GM23338 (cell line): ENCODE results near the gene APOA1. TPM values are rescaled to one million over a fixed set of nuclear protein-coding genes. Genes with fewer than 3 reads are reported as not detected.

Experiments used
- ATAC-seq: fragments of 200-7000 bp; cut with Tn5 transposase; 3 replicates; pipeline ENCODE4 v1.9.1; 2020
- DNase-seq: peaks from one replicate; pipeline ENCODE4 v3.0.0-alpha.2; 2015; ENCODE audit warnings: low spot score
- H2AFZ ChIP-seq: fragments of 200-600 bp; sonication (generic); 2 replicates; pipeline ENCODE4 v1.8.0; 2016; ENCODE audit warnings: antibody characterized with exemption, mild to moderate bottlenecking, moderate library complexity
- H3F3A ChIP-seq: fragments of 200-600 bp; sonication (generic); replicated peaks from 2 replicates; pipeline ENCODE4 v1.8.0; 2017; ENCODE audit warnings: antibody characterized with exemption, mixed run types, low read depth
- H3K27ac ChIP-seq: fragments of 200-600 bp; sonication (generic); 2 replicates; pipeline ENCODE4 v1.6.1; 2016; ENCODE audit warnings: low read depth
- H3K27me3 ChIP-seq: fragments of 200-600 bp; sonication (generic); 2 replicates; pipeline ENCODE4 v1.8.0; 2016; ENCODE audit warnings: mild to moderate bottlenecking, mixed run types, moderate library complexity; ENCODE audit not compliant: insufficient read depth
- H3K36me3 ChIP-seq: fragments of 200-600 bp; sonication (generic); 2 replicates; pipeline ENCODE4 v1.8.0; 2016; ENCODE audit warnings: mild to moderate bottlenecking; ENCODE audit not compliant: insufficient read depth
- H3K4me1 ChIP-seq: fragments of 200-600 bp; sonication (generic); 2 replicates; pipeline ENCODE4 v1.8.0; 2016; ENCODE audit warnings: mild to moderate bottlenecking, moderate library complexity; ENCODE audit not compliant: insufficient read depth
- H3K4me2 ChIP-seq: fragments of 200-600 bp; sonication (generic); 2 replicates; pipeline ENCODE4 v1.7.1; 2017; ENCODE audit warnings: mixed run types
- H3K4me3 ChIP-seq: fragments of 200-600 bp; sonication (generic); 2 replicates; pipeline ENCODE4 v1.6.1; 2016; ENCODE audit warnings: mixed run types
- H3K79me2 ChIP-seq: fragments of 200-600 bp; sonication (generic); replicated peaks from 2 replicates; pipeline ENCODE4 v1.8.0; 2017; ENCODE audit warnings: mild to moderate bottlenecking; ENCODE audit not compliant: insufficient read depth
- H3K9me2 ChIP-seq: fragments of 200-600 bp; sonication (generic); 2 replicates; pipeline ENCODE4 v1.8.0; 2017; ENCODE audit not compliant: insufficient read depth
- H4K20me1 ChIP-seq: fragments of 200-600 bp; sonication (generic); replicated peaks from 2 replicates; pipeline ENCODE4 v1.8.0; 2017; ENCODE audit warnings: mild to moderate bottlenecking; ENCODE audit not compliant: insufficient read depth
- H3K27ac Mint-ChIP-seq: 2 replicates; pipeline ENCODE4 v1.8.0; 2020; ENCODE audit warnings: inconsistent platforms, mild to moderate bottlenecking, moderate library complexity, mixed read lengths
- H3K27me3 Mint-ChIP-seq: 3 replicates; pipeline ENCODE4 v1.8.0; 2022; ENCODE audit warnings: low read depth, mild to moderate bottlenecking, moderate library complexity, mixed read lengths, inconsistent platforms; ENCODE audit not compliant: insufficient read depth, poor library complexity
- H3K36me3 Mint-ChIP-seq: 3 replicates; pipeline ENCODE4 v1.8.0; 2021; ENCODE audit warnings: low read depth, mild to moderate bottlenecking, inconsistent platforms, moderate library complexity, mixed read lengths
- H3K4me1 Mint-ChIP-seq: 3 replicates; pipeline ENCODE4 v1.8.0; 2020; ENCODE audit warnings: mild to moderate bottlenecking, inconsistent platforms, mixed read lengths
- H3K4me3 Mint-ChIP-seq: 3 replicates; pipeline ENCODE4 v1.8.0; 2021; ENCODE audit warnings: moderate library complexity, mild to moderate bottlenecking, inconsistent platforms, mixed read lengths
- H3K9me3 Mint-ChIP-seq: 3 replicates; pipeline ENCODE4 v1.8.0; 2020; ENCODE audit warnings: moderate library complexity, mild to moderate bottlenecking, inconsistent platforms, mixed read lengths
- CREB1 ChIP-seq: fragments of 250-450 bp; sonication (Bioruptor Pico); IDR thresholded peaks from 2 replicates; pipeline ENCODE4 v1.5.0; 2020; ENCODE audit warnings: low read depth, mild to moderate bottlenecking, moderate library complexity
- EZH2 ChIP-seq: fragments of 200-600 bp; sonication (generic); IDR thresholded peaks from one replicate; pipeline ENCODE4 v1.8.0; 2017; ENCODE audit warnings: antibody characterized with exemption, mild to moderate bottlenecking, low read depth; ENCODE audit not compliant: unreplicated experiment
- EZH2phosphoT487 ChIP-seq: fragments of 200-600 bp; sonication (generic); IDR thresholded peaks from one replicate; pipeline ENCODE4 v1.8.1; 2018; ENCODE audit warnings: antibody characterized with exemption; ENCODE audit not compliant: unreplicated experiment
- JUNB ChIP-seq: IDR thresholded peaks from one replicate; pipeline ENCODE4 v1.6.1; 2016; ENCODE audit warnings: antibody characterized with exemption; ENCODE audit not compliant: unreplicated experiment
- NANOG ChIP-seq: IDR thresholded peaks from 2 replicates; pipeline ENCODE4 v1.6.1; 2016; ENCODE audit warnings: antibody characterized with exemption, borderline replicate concordance
- POLR2AphosphoS5 ChIP-seq: IDR thresholded peaks from 2 replicates; pipeline ENCODE4 v1.6.1; 2016; ENCODE audit warnings: antibody characterized with exemption, low read depth
- STAT1 ChIP-seq: IDR thresholded peaks from one replicate; pipeline ENCODE4 v1.6.1; 2016; ENCODE audit warnings: antibody characterized with exemption; ENCODE audit not compliant: unreplicated experiment
- ZNF114 ChIP-seq: fragments of 250-450 bp; sonication (Bioruptor Pico); IDR thresholded peaks from 2 replicates; pipeline ENCODE4 v1.5.0; 2020; ENCODE audit warnings: mild to moderate bottlenecking, moderate library complexity
- ZNF331 ChIP-seq: fragments of 250-450 bp; sonication (Bioruptor Pico); IDR thresholded peaks from 2 replicates; pipeline ENCODE4 v1.5.0; 2020; ENCODE audit warnings: low read depth, mild to moderate bottlenecking, moderate library complexity
- polyA plus RNA-seq: library from polyadenylated mRNA; unstranded; fragments of >200 nt; fragmentation: Nextera tagmentation; extraction: Ambion mirVana; gene quantifications from 2 replicates; pipeline ENCODE4 v1.2.1, GENCODE V29; 2016
- total RNA-seq: library from RNA; depleted of rRNA; stranded (reverse); fragments of >200 nt; shearing (Covaris generic); gene quantifications from 2 replicates; pipeline ENCODE4 v1.2.3, GENCODE V29; 2014
- TF ChIP-seq, protein P1 (sequence below): IDR thresholded peaks from one replicate; pipeline ENCODE4 v1.6.1; 2018; ENCODE audit warnings: antibody characterized with exemption; ENCODE audit not compliant: unreplicated experiment
- TF ChIP-seq, protein P2 (sequence below), 2 experiments: fragments of 200-600 bp in 1 of 2; sonication (generic) in 1 of 2; conservative IDR thresholded peaks; 2 replicates each; pipeline versions ENCODE4 v1.5.1 to v1.6.1; 2016 to 2017; ENCODE audit warnings: antibody characterized with exemption in 2 of 2, low read depth in 2 of 2, mild to moderate bottlenecking in 2 of 2, moderate library complexity in 1 of 2
- TF ChIP-seq, protein P3 (sequence below): fragments of 250-450 bp; sonication (Bioruptor Pico); IDR thresholded peaks from 2 replicates; pipeline ENCODE4 v1.5.0; 2020; ENCODE audit warnings: mild to moderate bottlenecking, moderate library complexity
- TF ChIP-seq, protein P4 (sequence below): IDR thresholded peaks from 2 replicates; pipeline ENCODE4 v1.6.1; 2016; ENCODE audit warnings: antibody characterized with exemption

The APOA1 gene
- total and polyA plus RNA-seq, 2 experiments from 2014 or later: 0.60 TPM; not detected in 1

DNA sequence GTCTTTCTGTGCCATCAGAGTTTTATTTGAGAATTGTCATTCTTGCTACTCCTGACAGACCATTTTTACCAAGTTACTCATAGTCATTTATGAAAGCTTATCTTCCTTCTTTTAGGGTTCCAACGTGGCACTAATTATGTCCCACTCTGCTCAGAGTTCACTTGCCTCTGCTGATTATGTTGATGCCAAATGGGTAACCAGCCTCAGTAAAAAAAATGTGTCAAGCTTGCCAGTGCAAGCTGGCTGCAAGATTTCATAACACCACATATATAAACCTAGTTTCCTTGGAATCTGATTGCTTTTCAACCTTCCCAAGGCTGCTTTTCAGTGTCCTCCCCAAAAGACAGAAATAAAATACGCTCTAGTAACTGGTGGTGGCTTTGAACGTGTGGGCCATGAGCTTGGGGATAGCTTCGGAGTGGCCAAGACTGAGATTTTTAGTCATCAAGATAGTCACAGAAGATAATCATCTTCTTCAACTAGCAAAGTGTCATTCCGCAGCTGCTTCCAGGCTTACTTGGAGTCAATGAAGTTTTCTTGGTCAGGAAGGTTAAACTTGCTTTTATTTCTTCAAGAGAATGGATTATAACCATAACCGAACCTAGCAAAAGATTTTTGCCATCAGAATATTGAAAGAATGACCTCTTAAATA is 29.5 kb upstream of the APOA1 start:
- DNase-seq (no peak), ATAC-seq (no peak)
- H3K79me2 ChIP-seq: no peaks in the 10 kb centered on the region
- H3K27me3 ChIP-seq: no peaks in the 10 kb centered on the region
- H3K4me2 ChIP-seq: no peak overlapping the region
- Mint-ChIP-seq H3K36me3 (peaks cover 30% of the 10 kb centered on the region), H3K9me3 (no peaks in the 10 kb centered on the region), H3K27me3 (no peaks in the 10 kb centered on the region), H3K4me3 (no peak overlapping the region), H3K4me1 (no peaks in the 10 kb centered on the region), H3K27ac (no peak overlapping the region)
- H3K36me3 ChIP-seq: peaks cover 24% of the 10 kb centered on the region; the same call in 1 of the 2 replicates
- no peak overlapping the region for H3K27ac ChIP-seq
- H3K9me2 ChIP-seq: no peaks in the 10 kb centered on the region
- H3K4me3 ChIP-seq: no peak overlapping the region
- H2AFZ ChIP-seq: no peak overlapping the region
- no peaks in the 10 kb centered on the region for H3F3A ChIP-seq
- TF ChIP-seq NANOG (no peak), JUNB (no peak), EZH2phosphoT487 (no peak), EZH2 (no peak), STAT1 (no peak), CREB1 (CRISPR knock-in tag) (no peak), ZNF331 (CRISPR knock-in tag) (no peak), ZNF114 (CRISPR knock-in tag) (no peak), POLR2AphosphoS5 (no peak)
- TF ChIP-seq, protein P1, sequence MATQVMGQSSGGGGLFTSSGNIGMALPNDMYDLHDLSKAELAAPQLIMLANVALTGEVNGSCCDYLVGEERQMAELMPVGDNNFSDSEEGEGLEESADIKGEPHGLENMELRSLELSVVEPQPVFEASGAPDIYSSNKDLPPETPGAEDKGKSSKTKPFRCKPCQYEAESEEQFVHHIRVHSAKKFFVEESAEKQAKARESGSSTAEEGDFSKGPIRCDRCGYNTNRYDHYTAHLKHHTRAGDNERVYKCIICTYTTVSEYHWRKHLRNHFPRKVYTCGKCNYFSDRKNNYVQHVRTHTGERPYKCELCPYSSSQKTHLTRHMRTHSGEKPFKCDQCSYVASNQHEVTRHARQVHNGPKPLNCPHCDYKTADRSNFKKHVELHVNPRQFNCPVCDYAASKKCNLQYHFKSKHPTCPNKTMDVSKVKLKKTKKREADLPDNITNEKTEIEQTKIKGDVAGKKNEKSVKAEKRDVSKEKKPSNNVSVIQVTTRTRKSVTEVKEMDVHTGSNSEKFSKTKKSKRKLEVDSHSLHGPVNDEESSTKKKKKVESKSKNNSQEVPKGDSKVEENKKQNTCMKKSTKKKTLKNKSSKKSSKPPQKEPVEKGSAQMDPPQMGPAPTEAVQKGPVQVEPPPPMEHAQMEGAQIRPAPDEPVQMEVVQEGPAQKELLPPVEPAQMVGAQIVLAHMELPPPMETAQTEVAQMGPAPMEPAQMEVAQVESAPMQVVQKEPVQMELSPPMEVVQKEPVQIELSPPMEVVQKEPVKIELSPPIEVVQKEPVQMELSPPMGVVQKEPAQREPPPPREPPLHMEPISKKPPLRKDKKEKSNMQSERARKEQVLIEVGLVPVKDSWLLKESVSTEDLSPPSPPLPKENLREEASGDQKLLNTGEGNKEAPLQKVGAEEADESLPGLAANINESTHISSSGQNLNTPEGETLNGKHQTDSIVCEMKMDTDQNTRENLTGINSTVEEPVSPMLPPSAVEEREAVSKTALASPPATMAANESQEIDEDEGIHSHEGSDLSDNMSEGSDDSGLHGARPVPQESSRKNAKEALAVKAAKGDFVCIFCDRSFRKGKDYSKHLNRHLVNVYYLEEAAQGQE: no peak
- TF ChIP-seq, protein P2, sequence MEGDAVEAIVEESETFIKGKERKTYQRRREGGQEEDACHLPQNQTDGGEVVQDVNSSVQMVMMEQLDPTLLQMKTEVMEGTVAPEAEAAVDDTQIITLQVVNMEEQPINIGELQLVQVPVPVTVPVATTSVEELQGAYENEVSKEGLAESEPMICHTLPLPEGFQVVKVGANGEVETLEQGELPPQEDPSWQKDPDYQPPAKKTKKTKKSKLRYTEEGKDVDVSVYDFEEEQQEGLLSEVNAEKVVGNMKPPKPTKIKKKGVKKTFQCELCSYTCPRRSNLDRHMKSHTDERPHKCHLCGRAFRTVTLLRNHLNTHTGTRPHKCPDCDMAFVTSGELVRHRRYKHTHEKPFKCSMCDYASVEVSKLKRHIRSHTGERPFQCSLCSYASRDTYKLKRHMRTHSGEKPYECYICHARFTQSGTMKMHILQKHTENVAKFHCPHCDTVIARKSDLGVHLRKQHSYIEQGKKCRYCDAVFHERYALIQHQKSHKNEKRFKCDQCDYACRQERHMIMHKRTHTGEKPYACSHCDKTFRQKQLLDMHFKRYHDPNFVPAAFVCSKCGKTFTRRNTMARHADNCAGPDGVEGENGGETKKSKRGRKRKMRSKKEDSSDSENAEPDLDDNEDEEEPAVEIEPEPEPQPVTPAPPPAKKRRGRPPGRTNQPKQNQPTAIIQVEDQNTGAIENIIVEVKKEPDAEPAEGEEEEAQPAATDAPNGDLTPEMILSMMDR (conservative IDR thresholded peaks at IDR 0.05; ENCODE audit: low read depth in 2 of 2): no peak
- TF ChIP-seq, protein P3, sequence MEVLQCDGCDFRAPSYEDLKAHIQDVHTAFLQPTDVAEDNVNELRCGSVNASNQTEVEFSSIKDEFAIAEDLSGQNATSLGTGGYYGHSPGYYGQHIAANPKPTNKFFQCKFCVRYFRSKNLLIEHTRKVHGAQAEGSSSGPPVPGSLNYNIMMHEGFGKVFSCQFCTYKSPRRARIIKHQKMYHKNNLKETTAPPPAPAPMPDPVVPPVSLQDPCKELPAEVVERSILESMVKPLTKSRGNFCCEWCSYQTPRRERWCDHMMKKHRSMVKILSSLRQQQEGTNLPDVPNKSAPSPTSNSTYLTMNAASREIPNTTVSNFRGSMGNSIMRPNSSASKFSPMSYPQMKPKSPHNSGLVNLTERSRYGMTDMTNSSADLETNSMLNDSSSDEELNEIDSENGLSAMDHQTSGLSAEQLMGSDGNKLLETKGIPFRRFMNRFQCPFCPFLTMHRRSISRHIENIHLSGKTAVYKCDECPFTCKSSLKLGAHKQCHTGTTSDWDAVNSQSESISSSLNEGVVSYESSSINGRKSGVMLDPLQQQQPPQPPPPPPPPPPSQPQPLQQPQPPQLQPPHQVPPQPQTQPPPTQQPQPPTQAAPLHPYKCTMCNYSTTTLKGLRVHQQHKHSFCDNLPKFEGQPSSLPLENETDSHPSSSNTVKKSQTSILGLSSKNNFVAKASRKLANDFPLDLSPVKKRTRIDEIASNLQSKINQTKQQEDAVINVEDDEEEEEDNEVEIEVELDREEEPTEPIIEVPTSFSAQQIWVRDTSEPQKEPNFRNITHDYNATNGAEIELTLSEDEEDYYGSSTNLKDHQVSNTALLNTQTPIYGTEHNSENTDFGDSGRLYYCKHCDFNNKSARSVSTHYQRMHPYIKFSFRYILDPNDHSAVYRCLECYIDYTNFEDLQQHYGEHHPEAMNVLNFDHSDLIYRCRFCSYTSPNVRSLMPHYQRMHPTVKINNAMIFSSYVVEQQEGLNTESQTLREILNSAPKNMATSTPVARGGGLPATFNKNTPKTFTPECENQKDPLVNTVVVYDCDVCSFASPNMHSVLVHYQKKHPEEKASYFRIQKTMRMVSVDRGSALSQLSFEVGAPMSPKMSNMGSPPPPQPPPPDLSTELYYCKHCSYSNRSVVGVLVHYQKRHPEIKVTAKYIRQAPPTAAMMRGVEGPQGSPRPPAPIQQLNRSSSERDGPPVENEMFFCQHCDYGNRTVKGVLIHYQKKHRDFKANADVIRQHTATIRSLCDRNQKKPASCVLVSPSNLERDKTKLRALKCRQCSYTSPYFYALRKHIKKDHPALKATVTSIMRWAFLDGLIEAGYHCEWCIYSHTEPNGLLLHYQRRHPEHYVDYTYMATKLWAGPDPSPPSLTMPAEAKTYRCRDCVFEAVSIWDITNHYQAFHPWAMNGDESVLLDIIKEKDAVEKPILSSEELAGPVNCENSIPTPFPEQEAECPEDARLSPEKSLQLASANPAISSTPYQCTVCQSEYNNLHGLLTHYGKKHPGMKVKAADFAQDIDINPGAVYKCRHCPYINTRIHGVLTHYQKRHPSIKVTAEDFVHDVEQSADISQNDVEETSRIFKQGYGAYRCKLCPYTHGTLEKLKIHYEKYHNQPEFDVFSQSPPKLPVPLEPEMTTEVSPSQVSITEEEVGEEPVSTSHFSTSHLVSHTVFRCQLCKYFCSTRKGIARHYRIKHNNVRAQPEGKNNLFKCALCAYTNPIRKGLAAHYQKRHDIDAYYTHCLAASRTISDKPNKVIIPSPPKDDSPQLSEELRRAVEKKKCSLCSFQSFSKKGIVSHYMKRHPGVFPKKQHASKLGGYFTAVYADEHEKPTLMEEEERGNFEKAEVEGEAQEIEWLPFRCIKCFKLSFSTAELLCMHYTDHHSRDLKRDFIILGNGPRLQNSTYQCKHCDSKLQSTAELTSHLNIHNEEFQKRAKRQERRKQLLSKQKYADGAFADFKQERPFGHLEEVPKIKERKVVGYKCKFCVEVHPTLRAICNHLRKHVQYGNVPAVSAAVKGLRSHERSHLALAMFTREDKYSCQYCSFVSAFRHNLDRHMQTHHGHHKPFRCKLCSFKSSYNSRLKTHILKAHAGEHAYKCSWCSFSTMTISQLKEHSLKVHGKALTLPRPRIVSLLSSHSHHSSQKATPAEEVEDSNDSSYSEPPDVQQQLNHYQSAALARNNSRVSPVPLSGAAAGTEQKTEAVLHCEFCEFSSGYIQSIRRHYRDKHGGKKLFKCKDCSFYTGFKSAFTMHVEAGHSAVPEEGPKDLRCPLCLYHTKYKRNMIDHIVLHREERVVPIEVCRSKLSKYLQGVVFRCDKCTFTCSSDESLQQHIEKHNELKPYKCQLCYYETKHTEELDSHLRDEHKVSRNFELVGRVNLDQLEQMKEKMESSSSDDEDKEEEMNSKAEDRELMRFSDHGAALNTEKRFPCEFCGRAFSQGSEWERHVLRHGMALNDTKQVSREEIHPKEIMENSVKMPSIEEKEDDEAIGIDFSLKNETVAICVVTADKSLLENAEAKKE (CRISPR knock-in tag): no peak
- TF ChIP-seq, protein P4, sequence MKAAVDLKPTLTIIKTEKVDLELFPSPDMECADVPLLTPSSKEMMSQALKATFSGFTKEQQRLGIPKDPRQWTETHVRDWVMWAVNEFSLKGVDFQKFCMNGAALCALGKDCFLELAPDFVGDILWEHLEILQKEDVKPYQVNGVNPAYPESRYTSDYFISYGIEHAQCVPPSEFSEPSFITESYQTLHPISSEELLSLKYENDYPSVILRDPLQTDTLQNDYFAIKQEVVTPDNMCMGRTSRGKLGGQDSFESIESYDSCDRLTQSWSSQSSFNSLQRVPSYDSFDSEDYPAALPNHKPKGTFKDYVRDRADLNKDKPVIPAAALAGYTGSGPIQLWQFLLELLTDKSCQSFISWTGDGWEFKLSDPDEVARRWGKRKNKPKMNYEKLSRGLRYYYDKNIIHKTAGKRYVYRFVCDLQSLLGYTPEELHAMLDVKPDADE: no peak
- no peaks in the 10 kb centered on the region for H3K4me1 ChIP-seq
- no peaks in the 10 kb centered on the region for H4K20me1 ChIP-seq
